ENCODE data around the gene CREG1.
A peak's percentile ranks its signal among the peaks of the same experiment; 100 is the strongest.
"Not testable (repeated sequence)": the region's sequence is repeated elsewhere in the genome, so short reads cannot be mapped to it uniquely, and the experiment has no call there.

CREG1 gene

GRCh38 chr1:167563579-167564246 is 10.2 kb upstream of the CREG1 start:
- DNase-seq (ENCODE audit: low read depth) = no peak

GRCh38 chr1:167562702-167563101 is 9.1 kb upstream of the CREG1 start:
- DNase-seq (ENCODE audit: low read depth) = no peak

- no peak for DNase-seq (ENCODE audit: low read depth)
Observed at GRCh38 chr1:167561753-167562152, 8.2 kb upstream of the CREG1 start.

GRCh38 chr1:167555971-167556714 is 2.6 kb upstream of the CREG1 start:
- DNase-seq (ENCODE audit: low read depth) = peak; percentile 38

- DNase-seq (ENCODE audit: low read depth) = not testable (repeated sequence)
Observed at GRCh38 chr1:167555072-167555471, 1.5 kb upstream of the CREG1 start.

GRCh38 chr1:167554028-167554779 is 642 bp upstream of the CREG1 start:
- DNase-seq (ENCODE audit: low read depth) = no peak

- no peak for DNase-seq (ENCODE audit: low read depth)
Observed at GRCh38 chr1:167551362-167551761, 2.2 kb downstream of the CREG1 start.

GRCh38 chr1:167548059-167548932 is 5.3 kb downstream of the CREG1 start:
- DNase-seq (ENCODE audit: low read depth) = no peak

GRCh38 chr1:167546935-167547334 is 6.6 kb downstream of the CREG1 start:
- DNase-seq (ENCODE audit: low read depth) = no peak

GRCh38 chr1:167545349-167545748 is 8.2 kb downstream of the CREG1 start:
- no peak for DNase-seq (ENCODE audit: low read depth)

GRCh38 chr1:167544447-167545093 is 9.0 kb downstream of the CREG1 start:
- no peak for DNase-seq (ENCODE audit: low read depth)

- no peak for DNase-seq (ENCODE audit: low read depth)
Observed at GRCh38 chr1:167543199-167543990, 10.2 kb downstream of the CREG1 start.

- no peak for DNase-seq (ENCODE audit: low read depth)
Observed at GRCh38 chr1:167542109-167543032, 11.2 kb downstream of the CREG1 start.

GRCh38 chr1:167541610-167542009 is 12.0 kb downstream of the CREG1 start:
- DNase-seq (ENCODE audit: low read depth) = no peak

- no peak for DNase-seq (ENCODE audit: low read depth)
Observed at GRCh38 chr1:167541003-167541402, 12.6 kb downstream of the CREG1 start.

GRCh38 chr1:167538657-167539056 is 14.9 kb downstream of the CREG1 start:
- no peak for DNase-seq (ENCODE audit: low read depth)

GRCh38 chr1:167533851-167534300 is 19.7 kb downstream of the CREG1 start:
- DNase-seq (ENCODE audit: low read depth) = peak; percentile 30

GRCh38 chr1:167532964-167533824 is 20.4 kb downstream of the CREG1 start:
- DNase-seq (ENCODE audit: low read depth) = no peak
